Measurements from ENCODE around the gene PGM1. TPM values are rescaled to one million over a fixed set of nuclear protein-coding genes. Genes with fewer than 3 reads are reported as not detected.

The PGM1 gene
- total RNA-seq, 4 donors from 2014 or later: 43.1 to 77.2 (median 47.4) TPM

DNA sequence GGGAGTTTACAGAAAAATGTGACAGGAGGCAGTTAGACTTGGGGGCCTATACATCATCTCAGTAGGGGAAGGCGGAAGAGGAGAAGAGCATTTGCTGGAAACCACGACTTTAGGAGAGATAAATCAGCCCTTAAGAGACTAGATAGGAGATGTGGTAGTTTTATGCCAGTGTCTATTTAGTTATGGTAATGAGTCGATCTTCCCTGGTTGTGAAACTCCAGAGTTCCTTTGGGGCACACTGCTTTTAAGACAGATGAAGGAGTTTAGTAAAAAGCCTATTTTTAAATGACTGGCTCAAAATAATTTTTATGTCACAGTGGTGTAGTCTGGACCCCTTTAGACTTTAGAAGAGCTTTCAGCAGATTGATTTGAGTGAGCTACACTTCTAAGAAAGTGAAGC, 7.8 kb downstream of the PGM1 start:
- no peak overlapping the region for H3K4me3 ChIP-seq
- no peak for TF ChIP-seq POLR2A (IDR thresholded peaks at IDR 0.05)
- TF ChIP-seq, protein P1, sequence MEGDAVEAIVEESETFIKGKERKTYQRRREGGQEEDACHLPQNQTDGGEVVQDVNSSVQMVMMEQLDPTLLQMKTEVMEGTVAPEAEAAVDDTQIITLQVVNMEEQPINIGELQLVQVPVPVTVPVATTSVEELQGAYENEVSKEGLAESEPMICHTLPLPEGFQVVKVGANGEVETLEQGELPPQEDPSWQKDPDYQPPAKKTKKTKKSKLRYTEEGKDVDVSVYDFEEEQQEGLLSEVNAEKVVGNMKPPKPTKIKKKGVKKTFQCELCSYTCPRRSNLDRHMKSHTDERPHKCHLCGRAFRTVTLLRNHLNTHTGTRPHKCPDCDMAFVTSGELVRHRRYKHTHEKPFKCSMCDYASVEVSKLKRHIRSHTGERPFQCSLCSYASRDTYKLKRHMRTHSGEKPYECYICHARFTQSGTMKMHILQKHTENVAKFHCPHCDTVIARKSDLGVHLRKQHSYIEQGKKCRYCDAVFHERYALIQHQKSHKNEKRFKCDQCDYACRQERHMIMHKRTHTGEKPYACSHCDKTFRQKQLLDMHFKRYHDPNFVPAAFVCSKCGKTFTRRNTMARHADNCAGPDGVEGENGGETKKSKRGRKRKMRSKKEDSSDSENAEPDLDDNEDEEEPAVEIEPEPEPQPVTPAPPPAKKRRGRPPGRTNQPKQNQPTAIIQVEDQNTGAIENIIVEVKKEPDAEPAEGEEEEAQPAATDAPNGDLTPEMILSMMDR (IDR thresholded peaks at IDR 0.05): no peak
- intact Hi-C loops (cut with DNase I): no loop called here
- H3K27me3 ChIP-seq: no peaks in the 10 kb centered on the region
- no peak overlapping the region for H3K27ac ChIP-seq
- no peak for DNase-seq
- H3K36me3 ChIP-seq: no peaks in the 10 kb centered on the region
- 79 to 85% methylated on average over 3 of the region's 3 CpGs for WGBS, 2 donors
- H3K9me3 ChIP-seq: no peaks in the 10 kb centered on the region
- H3K4me1 ChIP-seq: no peaks in the 10 kb centered on the region

DNA sequence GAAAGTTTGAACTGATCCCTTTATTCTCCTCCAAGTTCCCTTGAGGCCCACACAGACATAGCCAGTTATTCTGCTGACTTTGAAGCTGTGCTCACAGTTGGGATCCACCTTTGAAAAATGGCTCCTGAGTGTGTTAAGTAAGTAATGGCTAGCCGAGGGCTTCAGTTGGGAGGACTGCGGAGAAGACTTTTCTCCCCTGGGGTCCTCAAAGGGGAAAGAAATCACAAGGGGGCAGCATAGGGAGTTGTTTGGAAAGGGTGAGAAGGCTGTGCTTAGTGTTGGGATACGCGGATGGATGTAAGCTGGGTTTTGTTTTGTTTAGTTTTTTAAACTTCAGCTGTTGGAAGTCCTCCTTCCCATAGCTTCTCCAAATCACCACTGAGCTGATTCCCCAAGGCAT, 8.3 kb downstream of the PGM1 start:
- Histone ChIP-seq H3K27me3 (no peaks in the 10 kb centered on the region), H3K36me3 (no peaks in the 10 kb centered on the region), H3K4me3 (no peak overlapping the region), H3K9me3 (no peaks in the 10 kb centered on the region), H3K27ac (no peak overlapping the region), H3K4me1 (no peaks in the 10 kb centered on the region)
- no peak for TF ChIP-seq POLR2A (IDR thresholded peaks at IDR 0.05)
- TF ChIP-seq, protein P1 (IDR thresholded peaks at IDR 0.05): no peak
- no peak for DNase-seq
- 98 to 99% methylated on average over 4 of the region's 4 CpGs for WGBS, 2 donors
- intact Hi-C loops (cut with DNase I): no loop called here

DNA sequence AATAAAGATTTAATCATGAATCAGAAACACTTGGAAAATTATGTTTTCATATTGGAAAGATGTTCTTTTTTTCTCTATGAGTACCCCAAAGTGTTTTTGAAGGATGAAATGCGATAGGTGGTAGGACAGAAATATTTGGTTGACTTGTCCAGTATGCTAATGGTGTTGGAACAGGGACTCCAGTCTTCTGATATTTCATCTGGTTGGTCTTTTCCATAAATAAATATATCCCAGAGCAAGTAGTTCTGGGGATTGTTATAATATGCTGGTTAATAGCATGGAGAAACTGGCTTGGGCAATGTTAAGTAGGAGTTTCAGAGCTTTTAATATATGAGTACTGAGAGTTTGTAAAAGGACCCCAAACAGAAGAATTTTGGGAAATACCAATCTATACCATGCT, 8.7 kb downstream of the PGM1 start:
- intact Hi-C loops (cut with DNase I): no loop called here
- 100% methylated on average over 1 of the region's 1 CpG for WGBS, 2 donors
- H3K9me3 ChIP-seq: no peaks in the 10 kb centered on the region
- no peaks in the 10 kb centered on the region for H3K4me1 ChIP-seq
- no peaks in the 10 kb centered on the region for H3K36me3 ChIP-seq
- no peak overlapping the region for H3K4me3 ChIP-seq
- DNase-seq: no peak
- no peaks in the 10 kb centered on the region for H3K27me3 ChIP-seq
- TF ChIP-seq, protein P1 (IDR thresholded peaks at IDR 0.05): no peak
- TF ChIP-seq POLR2A (IDR thresholded peaks at IDR 0.05): no peak
- no peak overlapping the region for H3K27ac ChIP-seq

DNA sequence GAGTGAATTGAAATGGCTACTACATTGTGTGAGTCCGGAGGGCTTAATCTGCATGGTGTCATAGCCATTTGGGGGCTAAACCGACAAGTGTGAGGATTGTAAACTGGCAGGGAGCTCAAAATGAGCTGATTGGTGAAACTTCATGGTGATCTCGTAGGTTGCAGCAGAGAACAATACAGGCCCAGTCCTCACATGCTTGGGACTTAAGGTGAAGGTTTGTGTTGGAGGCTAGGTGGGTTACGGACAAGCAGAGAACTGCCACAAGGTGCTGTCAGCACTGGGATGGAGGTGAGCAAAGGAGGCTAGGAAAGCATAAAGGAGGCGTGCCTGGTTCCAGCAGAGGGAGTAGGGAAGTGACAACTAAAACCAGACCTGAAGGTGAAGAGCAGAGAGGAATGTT, 9.4 kb downstream of the PGM1 start:
- H3K27ac ChIP-seq: no peak overlapping the region
- DNase-seq: no peak
- no peaks in the 10 kb centered on the region for H3K27me3 ChIP-seq
- H3K4me1 ChIP-seq: no peaks in the 10 kb centered on the region
- no peak overlapping the region for H3K4me3 ChIP-seq
- TF ChIP-seq, protein P1 (IDR thresholded peaks at IDR 0.05): no peak
- no peak for TF ChIP-seq POLR2A (IDR thresholded peaks at IDR 0.05)
- WGBS, 2 donors: 78 to 80% methylated on average over 5 of the region's 5 CpGs
- intact Hi-C loops (cut with DNase I): no loop called here
- H3K36me3 ChIP-seq: no peaks in the 10 kb centered on the region
- no peaks in the 10 kb centered on the region for H3K9me3 ChIP-seq

DNA sequence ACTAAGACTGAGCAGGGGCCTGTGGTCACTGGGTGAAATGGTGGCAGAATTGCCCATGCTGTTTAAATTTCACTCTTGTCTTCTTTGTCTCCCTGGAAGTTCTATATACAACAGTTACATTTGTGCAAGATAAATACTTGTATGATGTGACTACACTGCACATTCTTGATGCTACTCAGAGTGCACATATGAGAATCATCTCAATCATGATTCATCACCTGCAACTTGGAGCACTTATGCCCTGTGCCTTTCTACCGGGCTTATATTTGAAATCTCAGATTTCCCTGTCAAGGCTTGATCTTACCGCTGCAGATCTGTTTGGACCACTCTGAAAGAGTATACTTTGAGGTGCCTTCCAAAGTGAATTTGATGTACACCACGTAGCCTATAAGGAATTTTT, 10.6 kb downstream of the PGM1 start:
- H3K27ac ChIP-seq: no peak overlapping the region
- TF ChIP-seq, protein P1 (IDR thresholded peaks at IDR 0.05): no peak
- no peak for TF ChIP-seq POLR2A (IDR thresholded peaks at IDR 0.05)
- no peaks in the 10 kb centered on the region for H3K36me3 ChIP-seq
- no peak for DNase-seq
- no peaks in the 10 kb centered on the region for H3K9me3 ChIP-seq
- intact Hi-C loops (cut with DNase I): no loop called here
- H3K4me1 ChIP-seq: no peaks in the 10 kb centered on the region
- WGBS, 2 donors: 94 to 95% methylated on average over 3 of the region's 3 CpGs
- no peak overlapping the region for H3K4me3 ChIP-seq
- no peaks in the 10 kb centered on the region for H3K27me3 ChIP-seq
